ENCODE results near the gene DDB1. TPM values are rescaled to one million over a fixed set of nuclear protein-coding genes. Genes with fewer than 3 reads are reported as not detected.

DDB1 gene
- total RNA-seq, 6 donors from 2014 or later, result 98.4 to 152 (median 139) TPM

GRCh38 chr11:61266602-61267001 is 66.3 kb downstream of the DDB1 start:
- Histone ChIP-seq H3K4me1 (no peaks in the 10 kb centered on the region), H3K27ac (no peak overlapping the region)
- 62 to 80% methylated on average over 4 of the region's 4 CpGs for WGBS, 2 donors

GRCh38 chr11:61265357-61265756 is 67.5 kb downstream of the DDB1 start:
- 90 to 92% methylated on average over 14 of the region's 14 CpGs for WGBS, 2 donors
- TF ChIP-seq POLR2A (IDR thresholded peaks at IDR 0.05), result no peak
- no peak for TF ChIP-seq POLR2AphosphoS5 (IDR thresholded peaks at IDR 0.05)
- TF ChIP-seq EP300 (IDR thresholded peaks at IDR 0.05), result no peak
- no peak for TF ChIP-seq CTCF (IDR thresholded peaks at IDR 0.05)
- no peak for ATAC-seq (ENCODE audit: low FRiP score in 2 of 2)
- Histone ChIP-seq H3K4me1 (no peaks in the 10 kb centered on the region), H3K9me3 (no peaks in the 10 kb centered on the region), H3K4me3 (no peak overlapping the region), H3K36me3 (no peaks in the 10 kb centered on the region), H3K27ac (no peak overlapping the region), H3K27me3 (no peaks in the 10 kb centered on the region)
- no peak for DNase-seq

More at GRCh38 chr11:61266602-61267001, 66.3 kb downstream of the DDB1 start:
- ATAC-seq (ENCODE audit: low FRiP score in 2 of 2) (peak in 1 of 2 donors; percentile 33), DNase-seq (no peak)
- H3K36me3 ChIP-seq, result no peaks in the 10 kb centered on the region
- H3K27me3 ChIP-seq, result no peaks in the 10 kb centered on the region
- no peak for TF ChIP-seq EP300 (IDR thresholded peaks at IDR 0.05)
- TF ChIP-seq POLR2A (IDR thresholded peaks at IDR 0.05), result no peak
- TF ChIP-seq CTCF (IDR thresholded peaks at IDR 0.05), result no peak
- no peaks in the 10 kb centered on the region for H3K9me3 ChIP-seq
- no peak overlapping the region for H3K4me3 ChIP-seq

GRCh38 chr11:61264795-61265194 is 68.1 kb downstream of the DDB1 start:
- no peaks in the 10 kb centered on the region for H3K36me3 ChIP-seq
- ATAC-seq (ENCODE audit: low FRiP score in 2 of 2) (peak in 1 of 2 donors; percentile 31), DNase-seq (peak in 1 of 2 donors; percentile 58)
- no peaks in the 10 kb centered on the region for H3K27me3 ChIP-seq
- no peak overlapping the region for H3K27ac ChIP-seq
- TF ChIP-seq CTCF (IDR thresholded peaks at IDR 0.05) (no peak), EP300 (IDR thresholded peaks at IDR 0.05) (no peak), POLR2AphosphoS5 (IDR thresholded peaks at IDR 0.05) (no peak), POLR2A (IDR thresholded peaks at IDR 0.05) (no peak)
- 90 to 94% methylated on average over 14 of the region's 14 CpGs for WGBS, 2 donors
- no peaks in the 10 kb centered on the region for H3K9me3 ChIP-seq
- no peak overlapping the region for H3K4me3 ChIP-seq
- no peaks in the 10 kb centered on the region for H3K4me1 ChIP-seq

- Histone ChIP-seq H3K9me3 (no peaks in the 10 kb centered on the region), H3K36me3 (no peaks in the 10 kb centered on the region), H3K4me3 (no peak overlapping the region), H3K27me3 (no peaks in the 10 kb centered on the region), H3K4me1 (no peaks in the 10 kb centered on the region), H3K27ac (no peak overlapping the region)
- TF ChIP-seq CTCF (IDR thresholded peaks at IDR 0.05) (no peak), POLR2A (IDR thresholded peaks at IDR 0.05) (no peak), EP300 (IDR thresholded peaks at IDR 0.05) (no peak), POLR2AphosphoS5 (IDR thresholded peaks at IDR 0.05) (no peak)
- DNase-seq, result peak in 1 of 2 donors; percentile 34
- peak in 1 of 2 donors; percentile 50 for ATAC-seq (ENCODE audit: low FRiP score in 2 of 2)
- WGBS, 2 donors, result 84 to 92% methylated on average over 4 to 6 of the region's 6 CpGs
Observed at GRCh38 chr11:61264371-61264770, 68.5 kb downstream of the DDB1 start.

- 93 to 95% methylated on average over 6 of the region's 6 CpGs for WGBS, 2 donors
Observed at GRCh38 chr11:61259363-61259762, 73.5 kb downstream of the DDB1 start.

More at GRCh38 chr11:61259363-61259762, 73.5 kb downstream of the DDB1 start:
- TF ChIP-seq CTCF (IDR thresholded peaks at IDR 0.05) (no peak), POLR2A (IDR thresholded peaks at IDR 0.05) (no peak), POLR2AphosphoS5 (IDR thresholded peaks at IDR 0.05) (no peak), EP300 (IDR thresholded peaks at IDR 0.05) (no peak)
- H3K27me3 ChIP-seq, result no peaks in the 10 kb centered on the region
- ATAC-seq (ENCODE audit: low FRiP score in 2 of 2), result no peak
- no peaks in the 10 kb centered on the region for H3K4me1 ChIP-seq
- no peak overlapping the region for H3K4me3 ChIP-seq
- H3K36me3 ChIP-seq, result no peaks in the 10 kb centered on the region
- DNase-seq, result no peak
- no peak overlapping the region for H3K27ac ChIP-seq
- no peaks in the 10 kb centered on the region for H3K9me3 ChIP-seq
